ENCODE data around the gene PLXNA4. TPM values are rescaled to one million over a fixed set of nuclear protein-coding genes. Genes with fewer than 3 reads are reported as not detected.
A peak's percentile ranks its signal among the peaks of the same experiment; 100 is the strongest.

PLXNA4 gene
- polyA plus RNA-seq, 2 of the 4 experiments (the other 2 are of a cell fraction), result 0.12 to 0.34 TPM

DNA sequence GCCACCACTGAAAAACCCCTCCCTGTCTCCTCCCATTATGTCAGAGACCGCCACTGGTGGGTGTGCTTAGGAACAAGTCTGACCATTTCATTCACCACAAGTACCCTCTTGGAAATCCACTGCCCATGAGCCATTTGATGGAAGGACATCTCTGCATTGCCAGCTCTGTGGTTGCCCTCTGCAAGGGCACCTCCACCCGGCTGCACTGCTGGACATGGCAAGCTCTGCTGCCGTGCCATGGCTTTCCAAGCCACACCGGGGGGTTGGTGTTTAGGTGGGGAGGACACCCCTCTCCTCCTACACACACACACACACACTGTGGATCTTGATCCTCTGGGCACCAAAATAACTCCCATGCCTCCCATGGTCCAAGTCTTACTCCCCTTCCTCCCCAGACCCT is 5.2 kb upstream of the PLXNA4 start:
- DNase-seq (ENCODE audit: low read depth in 1 of 2, low spot score in 1 of 2) (no peak), FAIRE-seq (no peak), ATAC-seq (no peak)
- Histone ChIP-seq H3K4me2 (no peak overlapping the region), H3K4me3 (no peak overlapping the region), H3K4me1 (no peaks in the 10 kb centered on the region), H3K27ac (no peak overlapping the region), H3K9me3 (no peaks in the 10 kb centered on the region)
- ChIA-PET CTCF (interaction anchor here (0.6 to 8.5 kb wide), 29 partner anchors 8 to 1832 kb away, joined by 3 to 67 read pairs (median 3); no protein-coding TSS in a partner anchor), POLR2A (interaction anchor here (0.6 to 1.0 kb wide), 2 partner anchors 263 to 330 kb away, joined by 3 to 4 read pairs; no protein-coding TSS in a partner anchor)
- WGBS (ENCODE audit: missing lambda C conversion rate), result 36% methylated on average over 4 of the region's 4 CpGs
- TF ChIP-seq, protein P1, sequence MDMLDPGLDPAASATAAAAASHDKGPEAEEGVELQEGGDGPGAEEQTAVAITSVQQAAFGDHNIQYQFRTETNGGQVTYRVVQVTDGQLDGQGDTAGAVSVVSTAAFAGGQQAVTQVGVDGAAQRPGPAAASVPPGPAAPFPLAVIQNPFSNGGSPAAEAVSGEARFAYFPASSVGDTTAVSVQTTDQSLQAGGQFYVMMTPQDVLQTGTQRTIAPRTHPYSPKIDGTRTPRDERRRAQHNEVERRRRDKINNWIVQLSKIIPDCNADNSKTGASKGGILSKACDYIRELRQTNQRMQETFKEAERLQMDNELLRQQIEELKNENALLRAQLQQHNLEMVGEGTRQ (IDR thresholded peaks at IDR 0.05), result no peak
- TF ChIP-seq ESRRA (IDR thresholded peaks at IDR 0.05; ENCODE audit: borderline replicate concordance, low read length) (no peak), RARB (CRISPR knock-in tag; IDR thresholded peaks at IDR 0.05) (no peak), EHMT2 (IDR thresholded peaks at IDR 0.05; ENCODE audit: low read depth) (no peak), FOSB (CRISPR knock-in tag; IDR thresholded peaks at IDR 0.05) (no peak), TFCP2L1 (CRISPR knock-in tag; IDR thresholded peaks at IDR 0.05) (no peak), POLR2A (IDR thresholded peaks at IDR 0.05; ENCODE audit: low read length) (no peak), FOSL2 (IDR thresholded peaks at IDR 0.05) (no peak), FOSL2 (CRISPR knock-in tag; IDR thresholded peaks at IDR 0.05) (no peak), HOXA7 (CRISPR knock-in tag; IDR thresholded peaks at IDR 0.05) (no peak), CEBPB (IDR thresholded peaks at IDR 0.05) (no peak)
- TF ChIP-seq, protein P2, sequence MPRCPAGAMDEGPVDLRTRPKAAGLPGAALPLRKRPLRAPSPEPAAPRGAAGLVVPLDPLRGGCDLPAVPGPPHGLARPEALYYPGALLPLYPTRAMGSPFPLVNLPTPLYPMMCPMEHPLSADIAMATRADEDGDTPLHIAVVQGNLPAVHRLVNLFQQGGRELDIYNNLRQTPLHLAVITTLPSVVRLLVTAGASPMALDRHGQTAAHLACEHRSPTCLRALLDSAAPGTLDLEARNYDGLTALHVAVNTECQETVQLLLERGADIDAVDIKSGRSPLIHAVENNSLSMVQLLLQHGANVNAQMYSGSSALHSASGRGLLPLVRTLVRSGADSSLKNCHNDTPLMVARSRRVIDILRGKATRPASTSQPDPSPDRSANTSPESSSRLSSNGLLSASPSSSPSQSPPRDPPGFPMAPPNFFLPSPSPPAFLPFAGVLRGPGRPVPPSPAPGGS (IDR thresholded peaks at IDR 0.05), result no peak
- TF ChIP-seq, protein P3, sequence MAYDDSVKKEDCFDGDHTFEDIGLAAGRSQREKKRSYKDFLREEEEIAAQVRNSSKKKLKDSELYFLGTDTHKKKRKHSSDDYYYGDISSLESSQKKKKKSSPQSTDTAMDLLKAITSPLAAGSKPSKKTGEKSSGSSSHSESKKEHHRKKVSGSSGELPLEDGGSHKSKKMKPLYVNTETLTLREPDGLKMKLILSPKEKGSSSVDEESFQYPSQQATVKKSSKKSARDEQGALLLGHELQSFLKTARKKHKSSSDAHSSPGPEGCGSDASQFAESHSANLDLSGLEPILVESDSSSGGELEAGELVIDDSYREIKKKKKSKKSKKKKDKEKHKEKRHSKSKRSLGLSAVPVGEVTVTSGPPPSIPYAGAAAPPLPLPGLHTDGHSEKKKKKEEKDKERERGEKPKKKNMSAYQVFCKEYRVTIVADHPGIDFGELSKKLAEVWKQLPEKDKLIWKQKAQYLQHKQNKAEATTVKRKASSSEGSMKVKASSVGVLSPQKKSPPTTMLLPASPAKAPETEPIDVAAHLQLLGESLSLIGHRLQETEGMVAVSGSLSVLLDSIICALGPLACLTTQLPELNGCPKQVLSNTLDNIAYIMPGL (CRISPR knock-in tag; IDR thresholded peaks at IDR 0.05; ENCODE audit: borderline replicate concordance), result no peak
- TF ChIP-seq, protein P4, sequence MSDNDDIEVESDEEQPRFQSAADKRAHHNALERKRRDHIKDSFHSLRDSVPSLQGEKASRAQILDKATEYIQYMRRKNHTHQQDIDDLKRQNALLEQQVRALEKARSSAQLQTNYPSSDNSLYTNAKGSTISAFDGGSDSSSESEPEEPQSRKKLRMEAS (IDR thresholded peaks at IDR 0.05), result no peak
- TF ChIP-seq, protein P5, sequence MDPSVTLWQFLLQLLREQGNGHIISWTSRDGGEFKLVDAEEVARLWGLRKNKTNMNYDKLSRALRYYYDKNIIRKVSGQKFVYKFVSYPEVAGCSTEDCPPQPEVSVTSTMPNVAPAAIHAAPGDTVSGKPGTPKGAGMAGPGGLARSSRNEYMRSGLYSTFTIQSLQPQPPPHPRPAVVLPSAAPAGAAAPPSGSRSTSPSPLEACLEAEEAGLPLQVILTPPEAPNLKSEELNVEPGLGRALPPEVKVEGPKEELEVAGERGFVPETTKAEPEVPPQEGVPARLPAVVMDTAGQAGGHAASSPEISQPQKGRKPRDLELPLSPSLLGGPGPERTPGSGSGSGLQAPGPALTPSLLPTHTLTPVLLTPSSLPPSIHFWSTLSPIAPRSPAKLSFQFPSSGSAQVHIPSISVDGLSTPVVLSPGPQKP (IDR thresholded peaks at IDR 0.05; ENCODE audit: low read depth, low read length), result no peak

DNA sequence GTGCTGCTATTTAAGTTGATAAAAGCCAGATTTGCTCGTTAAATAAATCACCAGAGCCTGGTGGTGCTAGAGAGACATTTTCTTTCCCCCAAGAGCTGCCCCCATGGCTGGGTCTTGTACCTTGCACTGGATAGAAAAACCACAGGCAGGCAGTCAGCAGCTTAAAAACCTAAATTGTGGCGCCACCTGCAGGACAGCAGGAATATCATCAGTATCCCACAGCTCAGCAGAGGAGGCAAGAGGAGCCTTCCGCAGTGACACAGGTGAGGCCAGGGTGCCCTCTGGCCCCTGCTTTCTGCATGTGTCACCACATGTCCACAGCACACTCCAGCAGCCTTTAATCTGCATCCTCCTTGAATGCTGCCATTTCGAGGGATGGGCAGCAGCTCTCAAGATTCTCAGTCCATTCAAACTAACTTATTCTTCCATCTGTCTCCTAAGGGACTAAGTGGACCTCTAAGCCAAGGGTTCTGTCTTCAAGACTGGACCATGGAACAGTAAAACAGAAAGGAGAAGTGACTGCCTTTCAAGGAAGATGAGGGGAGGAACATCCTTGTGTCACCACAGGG is 4.5 kb upstream of the PLXNA4 start:
- FAIRE-seq (no peak), ATAC-seq (peak; percentile 70 to 88), DNase-seq (ENCODE audit: low read depth in 1 of 2, low spot score in 1 of 2) (peak; percentile 64 to 81)
- WGBS (ENCODE audit: missing lambda C conversion rate), result 4% methylated on average over 4 of the region's 4 CpGs
- ChIA-PET POLR2A (interaction anchor here (0.6 to 1.0 kb wide), 2 partner anchors 262 to 329 kb away, joined by 3 to 4 read pairs; no protein-coding TSS in a partner anchor), CTCF (interaction anchor here (0.6 to 8.5 kb wide), 60 partner anchors 8 to 1833 kb away, joined by 3 to 67 read pairs (median 3); no protein-coding TSS in a partner anchor)
- H3K4me2 ChIP-seq, result no peak overlapping the region
- H3K9me3 ChIP-seq, result no peaks in the 10 kb centered on the region
- H3K27ac ChIP-seq, result no peak overlapping the region
- no peak overlapping the region for H3K4me3 ChIP-seq
- peak; percentile 81 for TF ChIP-seq SMC3 (IDR thresholded peaks at IDR 0.05)
- TF ChIP-seq RAD21 (conservative IDR thresholded peaks at IDR 0.05 in 1 of 2, IDR thresholded peaks at IDR 0.05 in 1 of 2), result peak; percentile 84 to 88
- TF ChIP-seq JUNB (IDR thresholded peaks at IDR 0.05), result no peak
- TF ChIP-seq, protein P6, sequence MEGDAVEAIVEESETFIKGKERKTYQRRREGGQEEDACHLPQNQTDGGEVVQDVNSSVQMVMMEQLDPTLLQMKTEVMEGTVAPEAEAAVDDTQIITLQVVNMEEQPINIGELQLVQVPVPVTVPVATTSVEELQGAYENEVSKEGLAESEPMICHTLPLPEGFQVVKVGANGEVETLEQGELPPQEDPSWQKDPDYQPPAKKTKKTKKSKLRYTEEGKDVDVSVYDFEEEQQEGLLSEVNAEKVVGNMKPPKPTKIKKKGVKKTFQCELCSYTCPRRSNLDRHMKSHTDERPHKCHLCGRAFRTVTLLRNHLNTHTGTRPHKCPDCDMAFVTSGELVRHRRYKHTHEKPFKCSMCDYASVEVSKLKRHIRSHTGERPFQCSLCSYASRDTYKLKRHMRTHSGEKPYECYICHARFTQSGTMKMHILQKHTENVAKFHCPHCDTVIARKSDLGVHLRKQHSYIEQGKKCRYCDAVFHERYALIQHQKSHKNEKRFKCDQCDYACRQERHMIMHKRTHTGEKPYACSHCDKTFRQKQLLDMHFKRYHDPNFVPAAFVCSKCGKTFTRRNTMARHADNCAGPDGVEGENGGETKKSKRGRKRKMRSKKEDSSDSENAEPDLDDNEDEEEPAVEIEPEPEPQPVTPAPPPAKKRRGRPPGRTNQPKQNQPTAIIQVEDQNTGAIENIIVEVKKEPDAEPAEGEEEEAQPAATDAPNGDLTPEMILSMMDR (IDR thresholded peaks at IDR 0.05), result peak; percentile 84
- no peak for TF ChIP-seq NPAS2 (CRISPR knock-in tag; IDR thresholded peaks at IDR 0.05; ENCODE audit: borderline replicate concordance)
- H3K4me1 ChIP-seq, result peaks cover 5% of the 10 kb centered on the region; the same call in 2 of the 3 replicates

All from A549 (cell line).